Suprapubic skin (tissue), 4 donors: ENCODE measurements around the gene C6orf141. TPM values are rescaled to one million over a fixed set of nuclear protein-coding genes. Genes with fewer than 3 reads are reported as not detected.

Experiments
- DNase-seq, 2 donors: peaks; one replicate each; pipeline ENCODE4 v3.0.0-alpha.2; 2019; ENCODE audit warnings: low spot score in 2 of 2
- H3K27ac ChIP-seq: fragments of 200-600 bp; sonication (generic); one replicate; pipeline ENCODE4 v1.5.1; 2019
- H3K27me3 ChIP-seq: fragments of 200-600 bp; sonication (generic); one replicate; pipeline ENCODE4 v1.5.1; 2019
- H3K36me3 ChIP-seq: fragments of 200-600 bp; sonication (generic); one replicate; pipeline ENCODE4 v1.5.1; 2019
- H3K4me1 ChIP-seq: fragments of 200-600 bp; sonication (generic); one replicate; pipeline ENCODE4 v1.5.1; 2019
- H3K4me3 ChIP-seq: fragments of 200-600 bp; sonication (generic); one replicate; pipeline ENCODE4 v1.5.1; 2019; ENCODE audit warnings: mild to moderate bottlenecking
- H3K9me3 ChIP-seq: fragments of 200-600 bp; sonication (generic); one replicate; pipeline ENCODE4 v1.5.1; 2019
- EP300 ChIP-seq: sonication (generic); formaldehyde crosslinking; IDR thresholded peaks from one replicate; pipeline ENCODE4 v1.6.1; 2017; ENCODE audit warnings: antibody characterized with exemption
- POLR2A ChIP-seq, 2 donors: fragments of 450-650 bp; IDR thresholded peaks; one replicate each; pipeline ENCODE4 v1.6.1; 2017; ENCODE audit warnings: antibody characterized with exemption in 2 of 2, mild to moderate bottlenecking in 2 of 2, moderate library complexity in 2 of 2
- POLR2AphosphoS5 ChIP-seq, 3 donors: sonication (generic); formaldehyde crosslinking; IDR thresholded peaks; one replicate each; pipeline ENCODE4 v1.6.1; 2017; ENCODE audit warnings: antibody characterized with exemption in 3 of 3
- WGBS: methylation state at CpG from one replicate; pipeline ENCODE4 v1.1.5; 2018; 5-methylcytosine and 5-hydroxymethylcytosine counted together
- total RNA-seq, 4 donors: library from RNA; depleted of rRNA; stranded (reverse); fragments of >200 nt; gene quantifications; one replicate each; pipeline ENCODE4 v1.1.0, GENCODE V29; 2016
- TF ChIP-seq, protein P1 (sequence below), 2 donors: fragments of 200-600 bp in 1 of 2; fragments of 450-650 bp in 1 of 2; sonication (generic) in 1 of 2; IDR thresholded peaks; one replicate each; pipeline ENCODE4 v1.5.1; 2016 to 2019; ENCODE audit warnings: antibody characterized with exemption in 2 of 2, mild to moderate bottlenecking in 1 of 2, moderate library complexity in 1 of 2

C6orf141 gene
- total RNA-seq, 4 donors from 2014 or later, result 8.2 to 49.7 (median 9.3) TPM

GRCh38 chr6:49553384-49553783 is 2.9 kb downstream of the C6orf141 start:
- H3K9me3 ChIP-seq, result no peaks in the 10 kb centered on the region
- TF ChIP-seq EP300 (no peak), POLR2A (IDR thresholded peaks at IDR 0.05) (no peak), POLR2AphosphoS5 (IDR thresholded peaks at IDR 0.05) (no peak)
- TF ChIP-seq, protein P1, sequence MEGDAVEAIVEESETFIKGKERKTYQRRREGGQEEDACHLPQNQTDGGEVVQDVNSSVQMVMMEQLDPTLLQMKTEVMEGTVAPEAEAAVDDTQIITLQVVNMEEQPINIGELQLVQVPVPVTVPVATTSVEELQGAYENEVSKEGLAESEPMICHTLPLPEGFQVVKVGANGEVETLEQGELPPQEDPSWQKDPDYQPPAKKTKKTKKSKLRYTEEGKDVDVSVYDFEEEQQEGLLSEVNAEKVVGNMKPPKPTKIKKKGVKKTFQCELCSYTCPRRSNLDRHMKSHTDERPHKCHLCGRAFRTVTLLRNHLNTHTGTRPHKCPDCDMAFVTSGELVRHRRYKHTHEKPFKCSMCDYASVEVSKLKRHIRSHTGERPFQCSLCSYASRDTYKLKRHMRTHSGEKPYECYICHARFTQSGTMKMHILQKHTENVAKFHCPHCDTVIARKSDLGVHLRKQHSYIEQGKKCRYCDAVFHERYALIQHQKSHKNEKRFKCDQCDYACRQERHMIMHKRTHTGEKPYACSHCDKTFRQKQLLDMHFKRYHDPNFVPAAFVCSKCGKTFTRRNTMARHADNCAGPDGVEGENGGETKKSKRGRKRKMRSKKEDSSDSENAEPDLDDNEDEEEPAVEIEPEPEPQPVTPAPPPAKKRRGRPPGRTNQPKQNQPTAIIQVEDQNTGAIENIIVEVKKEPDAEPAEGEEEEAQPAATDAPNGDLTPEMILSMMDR (IDR thresholded peaks at IDR 0.05), result no peak
- DNase-seq, result no peak
- H3K4me1 ChIP-seq, result peaks cover 38% of the 10 kb centered on the region
- H3K27ac ChIP-seq, result no peak overlapping the region
- H3K4me3 ChIP-seq, result no peak overlapping the region
- WGBS, result 55% methylated on average over 1 of the region's 1 CpG
- peaks cover 7% of the 10 kb centered on the region for H3K27me3 ChIP-seq
- no peaks in the 10 kb centered on the region for H3K36me3 ChIP-seq

DNA sequence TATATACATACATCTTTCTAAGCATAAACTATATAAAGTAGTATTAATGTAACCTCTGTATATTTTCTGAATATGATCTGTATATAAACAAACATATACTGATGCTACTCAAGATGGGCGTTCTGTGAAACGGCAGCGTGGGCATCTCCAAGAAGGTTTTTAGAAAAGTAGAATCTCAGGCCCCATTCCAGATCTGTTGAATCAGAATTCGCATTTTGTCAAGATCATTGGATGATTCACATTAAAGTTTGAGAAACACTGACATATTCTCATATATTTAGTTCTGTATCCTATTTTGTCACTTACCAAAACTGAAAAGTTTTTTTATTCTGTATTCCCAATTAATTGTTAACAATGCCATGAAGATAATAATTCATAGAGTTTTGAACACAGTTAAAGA is 5.5 kb downstream of the C6orf141 start:
- no peak for DNase-seq
- H3K4me1 ChIP-seq, result peaks cover 29% of the 10 kb centered on the region
- no peak for TF ChIP-seq EP300
- TF ChIP-seq, protein P1 (IDR thresholded peaks at IDR 0.05), result no peak
- no peak overlapping the region for H3K4me3 ChIP-seq
- no peak overlapping the region for H3K27ac ChIP-seq
- WGBS, result 68% methylated on average over 4 of the region's 4 CpGs
- no peaks in the 10 kb centered on the region for H3K27me3 ChIP-seq
- no peaks in the 10 kb centered on the region for H3K9me3 ChIP-seq
- H3K36me3 ChIP-seq, result no peaks in the 10 kb centered on the region

DNA sequence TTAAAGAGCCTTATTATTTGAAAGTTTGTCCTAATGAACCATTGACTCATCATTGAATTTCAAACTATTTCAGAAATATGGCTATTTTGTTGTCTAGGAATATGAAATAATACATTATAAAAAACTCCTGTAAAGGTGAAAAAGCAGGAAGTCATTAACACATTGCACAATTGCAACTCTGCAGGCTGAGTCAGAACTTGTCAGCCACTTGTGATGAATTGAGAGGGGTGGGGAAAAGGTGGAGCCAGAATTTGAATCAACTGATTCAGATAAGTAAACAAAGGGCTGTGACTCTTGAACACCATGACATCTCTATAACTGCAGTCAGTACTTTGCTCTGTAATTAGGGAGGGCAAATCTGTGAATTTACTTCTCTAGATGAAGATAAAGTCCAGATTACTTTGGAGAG is 6.0 kb downstream of the C6orf141 start:
- Histone ChIP-seq H3K27ac (no peak overlapping the region), H3K4me1 (peaks cover 24% of the 10 kb centered on the region), H3K36me3 (no peaks in the 10 kb centered on the region), H3K4me3 (no peak overlapping the region), H3K9me3 (no peaks in the 10 kb centered on the region), H3K27me3 (no peaks in the 10 kb centered on the region)
- TF ChIP-seq POLR2AphosphoS5 (IDR thresholded peaks at IDR 0.05), result no peak
- no peak for TF ChIP-seq POLR2A (IDR thresholded peaks at IDR 0.05)
- no peak for TF ChIP-seq EP300
- TF ChIP-seq, protein P1 (IDR thresholded peaks at IDR 0.05), result no peak
- DNase-seq, result no peak

- H3K27me3 ChIP-seq, result no peaks in the 10 kb centered on the region
- no peaks in the 10 kb centered on the region for H3K9me3 ChIP-seq
- no peak overlapping the region for H3K27ac ChIP-seq
- TF ChIP-seq POLR2A (IDR thresholded peaks at IDR 0.05) (no peak), POLR2AphosphoS5 (IDR thresholded peaks at IDR 0.05) (no peak), EP300 (no peak)
- TF ChIP-seq, protein P1 (IDR thresholded peaks at IDR 0.05), result no peak
- H3K4me1 ChIP-seq, result peaks cover 18% of the 10 kb centered on the region
- DNase-seq, result no peak
- H3K4me3 ChIP-seq, result no peak overlapping the region
- no peaks in the 10 kb centered on the region for H3K36me3 ChIP-seq
- 89% methylated on average over 3 of the region's 3 CpGs for WGBS
Observed at GRCh38 chr6:49557177-49557576, 6.7 kb downstream of the C6orf141 start.

GRCh38 chr6:49558238-49558637 is 7.8 kb downstream of the C6orf141 start:
- Histone ChIP-seq H3K27me3 (no peaks in the 10 kb centered on the region), H3K4me1 (peaks cover 16% of the 10 kb centered on the region), H3K4me3 (no peak overlapping the region), H3K27ac (no peak overlapping the region), H3K36me3 (no peaks in the 10 kb centered on the region), H3K9me3 (no peaks in the 10 kb centered on the region)
- no peak for TF ChIP-seq EP300
- no peak for TF ChIP-seq POLR2AphosphoS5 (IDR thresholded peaks at IDR 0.05)
- TF ChIP-seq POLR2A (IDR thresholded peaks at IDR 0.05), result no peak
- TF ChIP-seq, protein P1 (IDR thresholded peaks at IDR 0.05), result no peak
- DNase-seq, result no peak
